ENCODE data around the gene C2CD4D. TPM values are rescaled to one million over a fixed set of nuclear protein-coding genes. Genes with fewer than 3 reads are reported as not detected.
A peak's percentile ranks its signal among the peaks of the same experiment; 100 is the strongest.

Gene C2CD4D
- total RNA-seq, 1 donor from 2014 or later, result 0.16 TPM

DNA sequence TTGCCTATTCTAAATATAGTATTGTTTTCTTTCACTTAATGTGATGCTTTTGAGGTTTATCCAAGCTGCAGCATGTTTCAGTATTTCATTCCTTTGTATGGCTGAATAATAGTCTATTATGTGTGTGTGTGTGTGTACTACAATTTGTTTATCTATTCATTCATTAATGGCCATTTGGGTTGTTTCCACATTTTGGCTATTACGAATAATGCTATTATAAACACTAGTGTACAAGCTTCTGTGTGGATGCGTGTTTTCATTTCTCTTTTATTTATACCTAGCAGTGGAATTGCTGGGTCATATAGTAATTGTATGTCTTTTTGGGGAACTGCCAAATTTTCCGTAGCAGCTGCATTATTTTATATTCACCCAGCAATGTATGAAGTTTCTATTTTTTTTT, 28.9 kb upstream of the C2CD4D start:
- no peak overlapping the region for H2AFZ ChIP-seq (ENCODE audit: low read depth, low read length)
- DNase-seq (ENCODE audit: low read depth), result no peak
- no peaks in the 10 kb centered on the region for H3K9me3 ChIP-seq (ENCODE audit: insufficient read depth, low read depth, low read length)
- Mint-ChIP-seq H3K36me3 (ENCODE audit: low read depth, unreplicated experiment) (peaks cover 4% of the 10 kb centered on the region), H3K9me3 (ENCODE audit: unreplicated experiment) (no peaks in the 10 kb centered on the region), H3K27me3 (ENCODE audit: low read depth, unreplicated experiment) (peaks cover 4% of the 10 kb centered on the region), H3K27ac (ENCODE audit: unreplicated experiment) (no peak overlapping the region), H3K4me3 (ENCODE audit: unreplicated experiment) (no peak overlapping the region), H3K4me1 (ENCODE audit: low read depth, unreplicated experiment) (peaks cover 6% of the 10 kb centered on the region)
- TF ChIP-seq EZH2 (IDR thresholded peaks at IDR 0.05; ENCODE audit: insufficient read depth, low read length) (no peak), CTCF (IDR thresholded peaks at IDR 0.05; ENCODE audit: insufficient read depth, low read depth, low read length) (no peak)
- no peaks in the 10 kb centered on the region for H4K20me1 ChIP-seq (ENCODE audit: insufficient read depth, low read length)
- H3K36me3 ChIP-seq (ENCODE audit: insufficient read depth, low read length), result no peaks in the 10 kb centered on the region
- no peaks in the 10 kb centered on the region for H3K27me3 ChIP-seq (ENCODE audit: insufficient read depth, low read length)
- no peaks in the 10 kb centered on the region for H3K4me1 ChIP-seq (ENCODE audit: insufficient read depth, low read length)
- H3K79me2 ChIP-seq (ENCODE audit: insufficient read depth, low read length), result no peaks in the 10 kb centered on the region
- no peak overlapping the region for H3K4me2 ChIP-seq (ENCODE audit: low read length)
- no peak overlapping the region for H3K9ac ChIP-seq (ENCODE audit: low read length)
- no peak for FAIRE-seq
- H3K27ac ChIP-seq (ENCODE audit: low read depth, low read length), result no peak overlapping the region
- no peak overlapping the region for H3K4me3 ChIP-seq (ENCODE audit: insufficient read depth, low read depth, low read length)

DNA sequence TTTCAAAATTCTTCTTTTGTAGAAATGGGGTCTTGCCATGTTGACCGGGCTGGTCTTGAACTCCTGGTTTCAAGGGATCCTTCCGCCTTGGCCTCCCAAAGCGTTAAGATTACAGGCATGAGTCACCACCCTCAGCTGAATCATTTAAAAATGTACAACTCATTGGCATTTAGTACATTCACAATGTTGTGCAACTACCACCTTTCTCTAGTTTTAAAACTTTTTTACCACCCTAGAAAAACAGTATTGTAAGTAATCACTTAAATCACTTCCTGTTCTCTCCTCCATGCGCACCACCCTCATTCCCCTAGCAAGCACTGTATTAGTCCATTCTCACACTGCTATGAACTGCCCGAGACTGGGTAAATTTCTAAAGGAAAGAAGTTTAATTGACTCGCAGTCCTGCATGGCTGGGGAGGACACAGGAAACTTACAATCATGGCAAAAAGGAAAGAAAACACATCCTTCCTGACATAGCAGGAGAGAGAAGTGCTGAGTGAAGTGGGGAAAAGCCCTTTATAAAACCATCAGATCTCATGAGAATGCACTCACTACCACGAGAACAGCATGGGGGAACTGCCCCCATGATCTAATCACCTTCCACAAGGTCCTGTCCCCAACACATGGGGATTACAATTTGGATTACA, 28.3 kb upstream of the C2CD4D start:
- no peak overlapping the region for H3K27ac Mint-ChIP-seq (ENCODE audit: unreplicated experiment)
- peaks cover 4% of the 10 kb centered on the region for H3K27me3 Mint-ChIP-seq (ENCODE audit: low read depth, unreplicated experiment)

More for the DNA sequence above, 28.3 kb upstream of the C2CD4D start:
- H4K20me1 ChIP-seq (ENCODE audit: insufficient read depth, low read length), result no peaks in the 10 kb centered on the region
- no peaks in the 10 kb centered on the region for H3K36me3 ChIP-seq (ENCODE audit: insufficient read depth, low read length)
- Mint-ChIP-seq H3K36me3 (ENCODE audit: low read depth, unreplicated experiment) (peaks cover 4% of the 10 kb centered on the region), H3K4me1 (ENCODE audit: low read depth, unreplicated experiment) (peaks cover 7% of the 10 kb centered on the region), H3K4me3 (ENCODE audit: unreplicated experiment) (no peak overlapping the region), H3K9me3 (ENCODE audit: unreplicated experiment) (no peaks in the 10 kb centered on the region)
- H3K27me3 ChIP-seq (ENCODE audit: insufficient read depth, low read length), result no peaks in the 10 kb centered on the region
- TF ChIP-seq EZH2 (IDR thresholded peaks at IDR 0.05; ENCODE audit: insufficient read depth, low read length), result no peak
- no peak for TF ChIP-seq CTCF (IDR thresholded peaks at IDR 0.05; ENCODE audit: insufficient read depth, low read depth, low read length)
- H3K4me3 ChIP-seq (ENCODE audit: insufficient read depth, low read depth, low read length), result no peak overlapping the region
- H2AFZ ChIP-seq (ENCODE audit: low read depth, low read length), result no peak overlapping the region
- no peak overlapping the region for H3K27ac ChIP-seq (ENCODE audit: low read depth, low read length)
- no peak for FAIRE-seq
- H3K4me1 ChIP-seq (ENCODE audit: insufficient read depth, low read length), result no peaks in the 10 kb centered on the region
- no peaks in the 10 kb centered on the region for H3K79me2 ChIP-seq (ENCODE audit: insufficient read depth, low read length)
- DNase-seq (ENCODE audit: low read depth), result peak; percentile 39
- no peak overlapping the region for H3K9ac ChIP-seq (ENCODE audit: low read length)
- H3K9me3 ChIP-seq (ENCODE audit: insufficient read depth, low read depth, low read length), result no peaks in the 10 kb centered on the region
- no peak overlapping the region for H3K4me2 ChIP-seq (ENCODE audit: low read length)
